ENCODE results near the gene PARVG. TPM values are rescaled to one million over a fixed set of nuclear protein-coding genes. Genes with fewer than 3 reads are reported as not detected.
A peak's percentile ranks its signal among the peaks of the same experiment; 100 is the strongest.

The PARVG gene
- total RNA-seq, 1 experiment from 2014 or later, result 1.3 TPM

DNA sequence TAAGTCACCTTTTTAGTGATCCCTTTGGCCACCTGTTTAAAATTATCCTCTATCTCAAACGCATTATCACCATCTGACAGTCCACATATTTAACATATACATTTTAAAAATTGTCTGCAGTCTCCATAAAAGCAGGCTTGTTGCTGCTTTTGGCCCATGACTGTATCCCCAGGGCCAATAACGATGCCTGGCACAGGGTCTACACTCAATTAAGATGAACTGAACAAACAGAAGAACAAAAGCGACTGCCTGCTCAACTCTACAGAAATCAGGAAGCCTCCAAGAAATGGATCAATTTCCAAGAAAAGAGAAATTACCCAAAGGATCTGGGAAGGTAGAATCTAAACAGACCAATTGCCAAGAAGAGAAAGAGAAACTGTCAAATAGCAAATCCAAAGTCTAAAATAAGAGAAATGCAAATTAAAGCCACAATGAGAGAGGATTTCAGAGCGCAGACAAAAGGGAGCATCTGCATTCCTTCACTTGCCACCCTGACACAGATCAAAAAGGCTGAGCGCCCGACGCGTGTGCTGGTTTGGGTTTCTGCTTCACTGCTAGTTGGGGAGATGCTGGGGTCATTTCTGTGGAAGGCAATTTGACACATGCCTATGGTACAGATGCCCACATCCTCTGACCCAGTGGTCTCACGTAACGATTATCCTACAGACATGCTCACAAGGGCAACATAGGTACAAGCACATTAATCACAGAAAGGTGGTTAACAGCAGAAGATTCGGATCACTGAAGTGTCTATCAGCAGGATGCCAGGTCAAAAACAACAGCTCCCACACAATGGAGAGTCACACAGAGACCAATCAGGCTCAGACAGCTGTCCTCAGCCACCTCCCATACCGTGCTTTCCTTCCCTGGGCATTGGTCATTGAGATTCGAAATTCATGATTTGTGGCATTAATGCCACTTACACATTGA lies 76.1 kb downstream of the PARVG start:
- 100% methylated on average over 1 of the region's 13 CpGs for WGBS (ENCODE audit: extremely low coverage, insufficient read length, low lambda C conversion rate)
- Histone ChIP-seq H2AFZ (ENCODE audit: low read length) (no peak overlapping the region), H2AK5ac (ENCODE audit: insufficient read length, low read length) (no peak overlapping the region), H4K91ac (ENCODE audit: insufficient read length, low read depth, low read length) (no peak overlapping the region), H3K23ac (ENCODE audit: insufficient read length, low read depth, low read length) (no peak overlapping the region), H3K9me3 (ENCODE audit: control insufficient read depth, low read depth, low read length) (no peaks in the 10 kb centered on the region), H4K8ac (replicated peaks; ENCODE audit: insufficient read length, low read depth, low read length) (no peak overlapping the region), H3T11ph (ENCODE audit: low read length) (no peak overlapping the region), H3K79me2 (ENCODE audit: insufficient read depth, low read length) (no peaks in the 10 kb centered on the region), H2BK20ac (ENCODE audit: low read depth, low read length, poor library complexity, severe bottlenecking) (no peak overlapping the region), H3K27ac (ENCODE audit: insufficient read length, low read depth, low read length) (no peak overlapping the region), H2BK15ac (ENCODE audit: low read depth, low read length) (no peak overlapping the region), H3K9ac (ENCODE audit: extremely low read depth, insufficient read length, low read length) (no peak overlapping the region), H4K20me1 (ENCODE audit: control insufficient read depth, insufficient read depth, insufficient read length) (no peaks in the 10 kb centered on the region), H4K5ac (ENCODE audit: insufficient read length, low read depth, low read length) (no peak overlapping the region), H2BK120ac (ENCODE audit: low read depth, low read length, poor library complexity, severe bottlenecking) (no peak overlapping the region), H3K79me1 (ENCODE audit: insufficient read depth, low read depth, low read length, poor library complexity, severe bottlenecking) (no peaks in the 10 kb centered on the region), H2BK5ac (ENCODE audit: insufficient read length, low read length) (no peak overlapping the region), H3K4me1 (ENCODE audit: insufficient read depth, low read length) (peaks cover 4% of the 10 kb centered on the region; the same call in 1 of the 2 replicates), H3K23me2 (ENCODE audit: insufficient read length, low read depth, low read length, poor library complexity, severe bottlenecking) (no peaks in the 10 kb centered on the region), H3K4ac (ENCODE audit: low read depth, low read length) (no peak overlapping the region), H3K18ac (ENCODE audit: insufficient read length, low read depth, low read length) (no peak overlapping the region), H3K56ac (ENCODE audit: insufficient read length, low read depth, low read length) (no peak overlapping the region), H3K27me3 (ENCODE audit: insufficient read depth, low read length) (no peaks in the 10 kb centered on the region), H2BK12ac (ENCODE audit: insufficient read length, low read depth, low read length) (no peak overlapping the region), H3K14ac (ENCODE audit: insufficient read depth, low read length) (no peak overlapping the region), H3K4me2 (ENCODE audit: insufficient read depth, insufficient read length, low read length) (no peak overlapping the region)
- peaks cover 2 to 7% of the 10 kb centered on the region in 2 experiments; a peak in 3 of 5 replicates for H3K9me3 Mint-ChIP-seq
- peaks cover 0 to 6% (median 2%) of the 10 kb centered on the region in 3 experiments; a peak in 2 of 7 replicates for H3K36me3 Mint-ChIP-seq (ENCODE audit: insufficient read depth in 1 of 3, low read depth in 3 of 3)
- TF ChIP-seq, protein P1, sequence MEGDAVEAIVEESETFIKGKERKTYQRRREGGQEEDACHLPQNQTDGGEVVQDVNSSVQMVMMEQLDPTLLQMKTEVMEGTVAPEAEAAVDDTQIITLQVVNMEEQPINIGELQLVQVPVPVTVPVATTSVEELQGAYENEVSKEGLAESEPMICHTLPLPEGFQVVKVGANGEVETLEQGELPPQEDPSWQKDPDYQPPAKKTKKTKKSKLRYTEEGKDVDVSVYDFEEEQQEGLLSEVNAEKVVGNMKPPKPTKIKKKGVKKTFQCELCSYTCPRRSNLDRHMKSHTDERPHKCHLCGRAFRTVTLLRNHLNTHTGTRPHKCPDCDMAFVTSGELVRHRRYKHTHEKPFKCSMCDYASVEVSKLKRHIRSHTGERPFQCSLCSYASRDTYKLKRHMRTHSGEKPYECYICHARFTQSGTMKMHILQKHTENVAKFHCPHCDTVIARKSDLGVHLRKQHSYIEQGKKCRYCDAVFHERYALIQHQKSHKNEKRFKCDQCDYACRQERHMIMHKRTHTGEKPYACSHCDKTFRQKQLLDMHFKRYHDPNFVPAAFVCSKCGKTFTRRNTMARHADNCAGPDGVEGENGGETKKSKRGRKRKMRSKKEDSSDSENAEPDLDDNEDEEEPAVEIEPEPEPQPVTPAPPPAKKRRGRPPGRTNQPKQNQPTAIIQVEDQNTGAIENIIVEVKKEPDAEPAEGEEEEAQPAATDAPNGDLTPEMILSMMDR (conservative IDR thresholded peaks at IDR 0.05), result no peak
- H3K4me3 Mint-ChIP-seq, result no peak overlapping the region; a peak in 2 of 5 replicates
- peak overlapping the region in 2 of 3 experiments; percentile 83 to 86; a peak in 5 of 7 replicates for H3K27ac Mint-ChIP-seq
- DNase-seq, result peak; percentile 26
- H3K27me3 Mint-ChIP-seq (ENCODE audit: low read depth), result peaks cover 8% of the 10 kb centered on the region
- H3K4me1 Mint-ChIP-seq, result peaks cover 16 to 20% of the 10 kb centered on the region in 2 experiments

Other genes starting within 250 kb of the PARVG start
- gene SAMM50, start 225.5 kb upstream of the PARVG start, total RNA-seq (2021), result 56.6 and 57.2 TPM in 2 replicates
- 15.6 and 17.2 TPM in 2 replicates for gene PARVB, start 156.6 kb upstream of the PARVG start, total RNA-seq (2021)
- gene SHISAL1, start 132.0 kb downstream of the PARVG start, total RNA-seq (2021), result 2.9 and 3.0 TPM in 2 replicates

All from H9 (cell line).